ENCODE measurements around the gene DMRTB1. TPM values are rescaled to one million over a fixed set of nuclear protein-coding genes. Genes with fewer than 3 reads are reported as not detected.

The DMRTB1 gene
- total and polyA plus RNA-seq, 2 donors (not counting 1 experiment from before 2014, with no cell fraction given), result not detected

- Histone ChIP-seq H4K20me1 (ENCODE audit: control insufficient read depth, insufficient read depth, low read length, poor library complexity, severe bottlenecking) (no peaks in the 10 kb centered on the region), H3K36me3 (replicated peaks in 1 of 2; ENCODE audit: control extremely low read depth in 1 of 2, control insufficient read depth in 1 of 2, extremely low read depth in 1 of 2, insufficient read depth in 2 of 2, low read length in 1 of 2) (no peaks in the 10 kb centered on the region), H3K4me3 (ENCODE audit: control extremely low read depth in 1 of 5, extremely low read depth in 1 of 5, insufficient read depth in 1 of 5, low read depth in 2 of 5, low read length in 4 of 5) (no peak overlapping the region), H3K4me1 (ENCODE audit: control insufficient read depth in 2 of 2, insufficient read depth in 2 of 2, low read length in 2 of 2) (no peaks in the 10 kb centered on the region), H3K27me3 (replicated peaks in 1 of 4; ENCODE audit: control extremely low read depth in 1 of 4, control insufficient read depth in 3 of 4, insufficient read depth in 4 of 4, low read length in 3 of 4) (no peaks in the 10 kb centered on the region), H2AFZ (ENCODE audit: insufficient read depth, low read depth, low read length, poor library complexity, severe bottlenecking) (no peak overlapping the region), H3K79me2 (ENCODE audit: control insufficient read depth, insufficient read depth, low read length) (no peaks in the 10 kb centered on the region), H3K9me3 (ENCODE audit: control extremely low read depth in 1 of 3, control insufficient read depth in 2 of 3, insufficient read depth in 1 of 3, low read length in 2 of 3) (no peaks in the 10 kb centered on the region), H3K4me2 (replicated peaks; ENCODE audit: low read depth, low read length, poor library complexity, severe bottlenecking) (no peak overlapping the region), H3K27ac (ENCODE audit: low read length in 2 of 2) (no peak overlapping the region), H3K9ac (ENCODE audit: low read length) (no peak overlapping the region)
- Mint-ChIP-seq H3K9me3 (ENCODE audit: insufficient read depth) (no peaks in the 10 kb centered on the region), H3K27me3 (no peaks in the 10 kb centered on the region), H3K4me3 (no peak overlapping the region), H3K27ac (no peak overlapping the region), H3K4me1 (no peaks in the 10 kb centered on the region)
- 92% methylated on average over 21 of the region's 22 CpGs for WGBS (ENCODE audit: insufficient coverage)
- DNase-seq (no peak), ATAC-seq (ENCODE audit: low read depth) (no peak)
- POLR2A ChIA-PET, result no interaction called here
- TF ChIP-seq CTCF (IDR thresholded peaks at IDR 0.05), result no peak
- TF ChIP-seq EZH2 (IDR thresholded peaks at IDR 0.05; ENCODE audit: borderline replicate concordance, insufficient read depth, low read depth, low read length, poor library complexity, severe bottlenecking), result no peak
- CTCF ChIA-PET, result no interaction called here
- intact Hi-C loops (cut with micrococcal nuclease), result no loop called here
Observed at GRCh38 chr1:53508056-53508990, 49.1 kb downstream of the DMRTB1 start.

GRCh38 chr1:53508991-53509666 lies 49.9 kb downstream of the DMRTB1 start:
- ATAC-seq (ENCODE audit: low read depth), result no peak

More at GRCh38 chr1:53508991-53509666, 49.9 kb downstream of the DMRTB1 start:
- Mint-ChIP-seq H3K4me1 (no peaks in the 10 kb centered on the region), H3K4me3 (no peak overlapping the region), H3K9me3 (ENCODE audit: insufficient read depth) (no peaks in the 10 kb centered on the region), H3K27me3 (no peaks in the 10 kb centered on the region), H3K27ac (no peak overlapping the region)
- Histone ChIP-seq H3K4me2 (replicated peaks; ENCODE audit: low read depth, low read length, poor library complexity, severe bottlenecking) (no peak overlapping the region), H3K4me3 (ENCODE audit: control extremely low read depth in 1 of 5, extremely low read depth in 1 of 5, insufficient read depth in 1 of 5, low read depth in 2 of 5, low read length in 4 of 5) (no peak overlapping the region), H3K27me3 (replicated peaks in 1 of 4; ENCODE audit: control extremely low read depth in 1 of 4, control insufficient read depth in 3 of 4, insufficient read depth in 4 of 4, low read length in 3 of 4) (no peaks in the 10 kb centered on the region), H4K20me1 (ENCODE audit: control insufficient read depth, insufficient read depth, low read length, poor library complexity, severe bottlenecking) (no peaks in the 10 kb centered on the region), H3K4me1 (ENCODE audit: control insufficient read depth in 2 of 2, insufficient read depth in 2 of 2, low read length in 2 of 2) (no peaks in the 10 kb centered on the region), H2AFZ (ENCODE audit: insufficient read depth, low read depth, low read length, poor library complexity, severe bottlenecking) (no peak overlapping the region), H3K9me3 (ENCODE audit: control extremely low read depth in 1 of 3, control insufficient read depth in 2 of 3, insufficient read depth in 1 of 3, low read length in 2 of 3) (no peaks in the 10 kb centered on the region), H3K9ac (ENCODE audit: low read length) (no peak overlapping the region), H3K36me3 (replicated peaks in 1 of 2; ENCODE audit: control extremely low read depth in 1 of 2, control insufficient read depth in 1 of 2, extremely low read depth in 1 of 2, insufficient read depth in 2 of 2, low read length in 1 of 2) (no peaks in the 10 kb centered on the region), H3K79me2 (ENCODE audit: control insufficient read depth, insufficient read depth, low read length) (no peaks in the 10 kb centered on the region), H3K27ac (ENCODE audit: low read length in 2 of 2) (no peak overlapping the region)
- intact Hi-C loops (cut with micrococcal nuclease), result no loop called here
- WGBS (ENCODE audit: insufficient coverage), result 34% methylated on average over 23 of the region's 23 CpGs
- CTCF ChIA-PET, result no interaction called here
- POLR2A ChIA-PET, result no interaction called here
- no peak for TF ChIP-seq EZH2 (IDR thresholded peaks at IDR 0.05; ENCODE audit: borderline replicate concordance, insufficient read depth, low read depth, low read length, poor library complexity, severe bottlenecking)
- TF ChIP-seq CTCF (IDR thresholded peaks at IDR 0.05), result no peak
- no peak for DNase-seq
